ENCODE measurements around the gene IL10. TPM values are rescaled to one million over a fixed set of nuclear protein-coding genes. Genes with fewer than 3 reads are reported as not detected.

Gene IL10
- total RNA-seq, 1 donor from 2014 or later, result not detected

DNA sequence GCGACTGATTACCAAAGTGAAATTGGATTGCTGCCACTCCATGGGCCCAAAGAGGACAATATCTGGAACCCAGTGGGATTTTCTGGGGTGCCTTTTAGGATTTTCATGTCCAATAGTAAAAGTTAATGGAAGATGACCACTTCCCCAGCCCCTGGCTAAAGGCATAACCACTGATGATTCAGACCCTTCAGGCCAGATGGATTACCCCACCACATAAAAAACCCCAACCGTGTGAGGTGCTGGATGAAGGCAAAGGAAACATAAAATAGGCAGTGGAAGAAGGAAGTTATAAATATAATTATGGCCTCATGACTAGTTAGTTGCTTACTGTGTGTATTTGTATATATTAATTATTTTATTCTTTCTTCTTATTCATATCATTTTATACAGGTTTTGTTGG is 40.2 kb upstream of the IL10 start:
- Mint-ChIP-seq H3K9me3 (ENCODE audit: unreplicated experiment) (no peaks in the 10 kb centered on the region), H3K36me3 (ENCODE audit: unreplicated experiment) (no peaks in the 10 kb centered on the region), H3K4me3 (ENCODE audit: unreplicated experiment) (no peak overlapping the region), H3K27ac (ENCODE audit: unreplicated experiment) (no peak overlapping the region), H3K4me1 (ENCODE audit: low read depth, unreplicated experiment) (no peaks in the 10 kb centered on the region), H3K27me3 (ENCODE audit: unreplicated experiment) (no peaks in the 10 kb centered on the region)
- DNase-seq, result no peak
- TF ChIP-seq CTCF (IDR thresholded peaks at IDR 0.05; ENCODE audit: partially characterized antibody, unreplicated experiment), result no peak

DNA sequence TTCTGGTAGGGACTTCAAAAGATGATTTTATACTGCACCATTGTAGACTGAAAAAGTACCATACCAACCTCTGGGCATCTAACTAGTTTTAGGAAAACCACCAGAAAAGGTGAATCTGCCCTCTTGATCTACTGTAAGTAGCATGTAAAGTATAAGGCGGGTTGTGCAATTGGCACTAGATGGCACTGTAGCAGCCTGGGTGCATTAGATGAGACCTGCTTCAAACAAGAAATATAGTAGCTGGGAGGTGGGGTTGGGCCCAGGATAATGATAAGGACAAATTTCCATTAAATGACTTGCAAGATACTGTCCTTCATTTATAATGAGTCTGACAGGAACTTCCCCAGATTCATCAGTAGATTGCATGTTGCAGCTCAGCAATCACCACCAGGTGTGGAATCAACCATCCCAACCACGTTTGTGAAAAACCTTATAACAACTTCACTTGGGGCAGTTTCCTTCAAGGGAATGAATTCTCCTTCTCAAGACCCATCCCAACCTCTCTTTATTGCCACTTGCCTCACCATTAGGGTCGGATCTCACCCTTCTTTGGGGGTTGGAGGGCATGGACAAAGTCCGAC is 37.3 kb upstream of the IL10 start:
- H3K4me3 Mint-ChIP-seq (ENCODE audit: unreplicated experiment), result no peak overlapping the region
- H3K36me3 Mint-ChIP-seq (ENCODE audit: unreplicated experiment), result no peaks in the 10 kb centered on the region
- H3K27ac Mint-ChIP-seq (ENCODE audit: unreplicated experiment), result no peak overlapping the region
- no peaks in the 10 kb centered on the region for H3K4me1 Mint-ChIP-seq (ENCODE audit: low read depth, unreplicated experiment)
- H3K27me3 Mint-ChIP-seq (ENCODE audit: unreplicated experiment), result no peaks in the 10 kb centered on the region
- H3K9me3 Mint-ChIP-seq (ENCODE audit: unreplicated experiment), result no peaks in the 10 kb centered on the region
- peak; percentile 14 for TF ChIP-seq CTCF (IDR thresholded peaks at IDR 0.05; ENCODE audit: partially characterized antibody, unreplicated experiment)
- DNase-seq, result no peak

GRCh38 chr1:206808615-206809014 is 36.3 kb upstream of the IL10 start:
- Mint-ChIP-seq H3K4me1 (ENCODE audit: low read depth, unreplicated experiment) (no peaks in the 10 kb centered on the region), H3K27me3 (ENCODE audit: unreplicated experiment) (no peaks in the 10 kb centered on the region), H3K27ac (ENCODE audit: unreplicated experiment) (no peak overlapping the region), H3K4me3 (ENCODE audit: unreplicated experiment) (no peak overlapping the region), H3K9me3 (ENCODE audit: unreplicated experiment) (no peaks in the 10 kb centered on the region), H3K36me3 (ENCODE audit: unreplicated experiment) (no peaks in the 10 kb centered on the region)
- TF ChIP-seq CTCF (IDR thresholded peaks at IDR 0.05; ENCODE audit: partially characterized antibody, unreplicated experiment), result no peak
- no peak for DNase-seq

GRCh38 chr1:206805357-206805756 is 33.1 kb upstream of the IL10 start:
- Mint-ChIP-seq H3K4me1 (ENCODE audit: low read depth, unreplicated experiment) (no peaks in the 10 kb centered on the region), H3K27me3 (ENCODE audit: unreplicated experiment) (no peaks in the 10 kb centered on the region), H3K9me3 (ENCODE audit: unreplicated experiment) (no peaks in the 10 kb centered on the region), H3K4me3 (ENCODE audit: unreplicated experiment) (no peak overlapping the region), H3K36me3 (ENCODE audit: unreplicated experiment) (no peaks in the 10 kb centered on the region), H3K27ac (ENCODE audit: unreplicated experiment) (no peak overlapping the region)
- no peak for DNase-seq
- no peak for TF ChIP-seq CTCF (IDR thresholded peaks at IDR 0.05; ENCODE audit: partially characterized antibody, unreplicated experiment)

DNA sequence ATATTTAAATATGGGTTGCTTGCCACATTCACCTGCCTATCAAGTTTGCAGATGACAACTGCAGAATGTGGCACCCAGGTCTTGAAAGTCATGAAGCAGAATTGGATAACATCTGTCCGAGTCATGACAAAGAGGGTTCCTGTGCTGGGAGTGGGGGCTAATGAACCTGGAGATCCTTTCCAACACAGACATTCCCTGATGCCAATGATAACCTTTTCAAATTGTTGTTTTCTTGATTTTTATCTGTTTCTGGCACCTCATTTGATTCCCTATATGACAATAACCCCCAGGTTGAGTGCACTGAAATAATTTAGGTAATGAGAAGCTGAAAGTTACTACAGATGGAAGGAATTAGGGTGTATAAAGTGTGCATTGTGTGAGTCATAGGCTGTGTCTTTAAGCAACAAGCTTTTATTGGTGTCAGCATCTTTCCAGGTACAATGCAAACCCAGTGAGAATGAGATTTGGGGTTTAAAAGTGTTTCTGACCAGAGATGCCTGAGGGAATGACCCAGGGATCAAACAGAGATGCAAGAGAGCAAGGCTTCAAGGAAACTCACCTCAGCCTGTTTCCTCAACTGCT is 32.0 kb upstream of the IL10 start:
- H3K4me3 Mint-ChIP-seq (ENCODE audit: unreplicated experiment), result no peak overlapping the region
- no peaks in the 10 kb centered on the region for H3K9me3 Mint-ChIP-seq (ENCODE audit: unreplicated experiment)
- no peaks in the 10 kb centered on the region for H3K27me3 Mint-ChIP-seq (ENCODE audit: unreplicated experiment)
- no peak overlapping the region for H3K27ac Mint-ChIP-seq (ENCODE audit: unreplicated experiment)
- no peak for TF ChIP-seq CTCF (IDR thresholded peaks at IDR 0.05; ENCODE audit: partially characterized antibody, unreplicated experiment)
- no peaks in the 10 kb centered on the region for H3K36me3 Mint-ChIP-seq (ENCODE audit: unreplicated experiment)
- no peak for DNase-seq
- no peaks in the 10 kb centered on the region for H3K4me1 Mint-ChIP-seq (ENCODE audit: low read depth, unreplicated experiment)
